Measurements from ENCODE around the gene METTL8.

Gene METTL8

DNA sequence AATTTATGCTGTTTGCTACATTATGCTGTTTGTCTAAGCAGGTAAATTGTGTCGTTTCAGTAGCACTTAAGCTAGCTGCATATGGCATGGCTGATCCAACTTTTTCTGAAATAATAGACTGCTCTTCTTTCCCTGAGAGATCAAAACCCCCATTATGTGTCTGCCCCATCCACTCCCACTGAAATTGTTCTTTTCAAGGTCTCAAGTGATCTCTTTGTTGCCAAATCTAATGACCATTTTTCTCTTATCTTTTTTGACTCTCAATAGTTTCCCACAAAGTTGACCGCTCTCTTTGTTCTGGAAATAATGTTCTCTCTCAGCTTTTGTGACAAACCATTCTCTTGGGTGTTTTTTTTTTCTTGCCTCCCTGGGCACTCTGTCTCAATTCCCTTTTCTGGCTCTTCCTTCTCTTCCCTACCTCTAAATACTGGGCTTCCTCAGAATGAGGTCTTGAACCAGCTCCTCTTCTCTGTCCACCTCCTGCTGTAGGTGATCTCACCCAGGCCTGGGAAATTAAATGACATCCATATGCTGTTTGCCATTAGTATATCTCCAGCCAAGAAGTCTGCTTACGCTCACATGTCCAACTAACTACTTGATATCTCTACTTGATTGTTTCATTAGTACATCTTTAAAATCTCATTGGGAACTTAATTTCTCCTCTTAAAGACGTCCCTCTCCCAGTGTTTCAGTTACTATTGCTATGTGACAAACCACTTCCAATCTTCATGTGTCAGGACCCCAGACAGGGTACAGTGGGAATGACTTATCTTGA lies 165.7 kb downstream of the METTL8 start:
- H3K27ac ChIP-seq = no peak overlapping the region
- TF ChIP-seq, protein P1, sequence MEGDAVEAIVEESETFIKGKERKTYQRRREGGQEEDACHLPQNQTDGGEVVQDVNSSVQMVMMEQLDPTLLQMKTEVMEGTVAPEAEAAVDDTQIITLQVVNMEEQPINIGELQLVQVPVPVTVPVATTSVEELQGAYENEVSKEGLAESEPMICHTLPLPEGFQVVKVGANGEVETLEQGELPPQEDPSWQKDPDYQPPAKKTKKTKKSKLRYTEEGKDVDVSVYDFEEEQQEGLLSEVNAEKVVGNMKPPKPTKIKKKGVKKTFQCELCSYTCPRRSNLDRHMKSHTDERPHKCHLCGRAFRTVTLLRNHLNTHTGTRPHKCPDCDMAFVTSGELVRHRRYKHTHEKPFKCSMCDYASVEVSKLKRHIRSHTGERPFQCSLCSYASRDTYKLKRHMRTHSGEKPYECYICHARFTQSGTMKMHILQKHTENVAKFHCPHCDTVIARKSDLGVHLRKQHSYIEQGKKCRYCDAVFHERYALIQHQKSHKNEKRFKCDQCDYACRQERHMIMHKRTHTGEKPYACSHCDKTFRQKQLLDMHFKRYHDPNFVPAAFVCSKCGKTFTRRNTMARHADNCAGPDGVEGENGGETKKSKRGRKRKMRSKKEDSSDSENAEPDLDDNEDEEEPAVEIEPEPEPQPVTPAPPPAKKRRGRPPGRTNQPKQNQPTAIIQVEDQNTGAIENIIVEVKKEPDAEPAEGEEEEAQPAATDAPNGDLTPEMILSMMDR (IDR thresholded peaks at IDR 0.05) = no peak
- TF ChIP-seq ZFX (IDR thresholded peaks at IDR 0.05; ENCODE audit: borderline replicate concordance) = no peak

Measured in 22Rv1 (cell line).